SK-N-SH (cell line): ENCODE results near the gene ZNF19.
A peak's percentile ranks its signal among the peaks of the same experiment; 100 is the strongest.

Source experiments
- CTCF ChIP-seq: fragments of 200-600 bp; sonication (generic); IDR thresholded peaks from 2 replicates; pipeline ENCODE4 v1.6.1; 2017; ENCODE audit warnings: antibody characterized with exemption, mild to moderate bottlenecking, moderate library complexity
- ELF1 ChIP-seq: IDR thresholded peaks from 2 replicates; pipeline ENCODE4 v1.4.0; 2012
- EZH2phosphoT487 ChIP-seq: fragments of 200-600 bp; sonication (generic); IDR thresholded peaks from 2 replicates; pipeline ENCODE4 v1.6.1; 2017; ENCODE audit warnings: low read depth, mixed run types, mild to moderate bottlenecking, antibody characterized with exemption, moderate library complexity, borderline replicate concordance
- YY1 ChIP-seq: IDR thresholded peaks from 2 replicates; pipeline ENCODE4 v1.4.0; 2012; ENCODE audit warnings: low read depth, mild to moderate bottlenecking

- TF ChIP-seq EZH2phosphoT487 (no peak), ELF1 (peak; percentile 62; the same call in 1 of the 2 replicates), YY1 (0 out of 2 replicates have a peak, but pooled peaks have one; percentile 38), CTCF (peak; percentile 42)
These were observed 27.2 kb downstream of the ZNF19 start, which contains the start of gene ZNF23 for GRCh38 chr16:71461686-71462648.
